ENCODE results near the gene RBM42. TPM values are rescaled to one million over a fixed set of nuclear protein-coding genes. Genes with fewer than 3 reads are reported as not detected.

The RBM42 gene
- total RNA-seq, result 59.5 and 62.7 TPM in 2 replicates

GRCh38 chr19:35628565-35629331 is at the start of gene RBM42:
RBM42 (plus strand) TSS chr19:35629036; CDS start chr19:35629154, 118 bp downstream.

DNA sequence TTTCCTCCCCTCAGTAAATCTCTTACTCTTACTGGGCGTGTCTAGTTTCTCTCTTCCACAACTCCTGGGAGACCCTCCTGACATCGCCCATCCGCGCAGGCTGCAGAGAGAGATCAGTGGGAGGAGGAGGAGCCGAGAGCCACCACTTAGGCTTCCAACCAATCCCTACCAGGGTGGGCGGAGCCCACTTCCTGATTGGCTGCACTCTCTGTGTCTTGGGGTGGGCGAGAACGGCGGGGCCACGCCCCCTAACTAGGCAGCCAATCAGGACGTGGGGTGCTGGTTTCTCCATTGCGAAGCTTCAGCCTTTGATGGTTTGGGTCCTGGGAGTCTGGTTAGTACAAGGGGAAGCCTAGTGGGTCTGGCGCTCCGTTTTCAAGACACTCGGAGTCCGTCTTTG is 43.0 kb upstream of the RBM42 start, which contains the start of gene PMIS2:
Gene PMIS2, plus strand, starts transcription at position 326 of the 400 bp plus-strand sequence. CDS start 87 bp downstream, outside the sequence.

DNA sequence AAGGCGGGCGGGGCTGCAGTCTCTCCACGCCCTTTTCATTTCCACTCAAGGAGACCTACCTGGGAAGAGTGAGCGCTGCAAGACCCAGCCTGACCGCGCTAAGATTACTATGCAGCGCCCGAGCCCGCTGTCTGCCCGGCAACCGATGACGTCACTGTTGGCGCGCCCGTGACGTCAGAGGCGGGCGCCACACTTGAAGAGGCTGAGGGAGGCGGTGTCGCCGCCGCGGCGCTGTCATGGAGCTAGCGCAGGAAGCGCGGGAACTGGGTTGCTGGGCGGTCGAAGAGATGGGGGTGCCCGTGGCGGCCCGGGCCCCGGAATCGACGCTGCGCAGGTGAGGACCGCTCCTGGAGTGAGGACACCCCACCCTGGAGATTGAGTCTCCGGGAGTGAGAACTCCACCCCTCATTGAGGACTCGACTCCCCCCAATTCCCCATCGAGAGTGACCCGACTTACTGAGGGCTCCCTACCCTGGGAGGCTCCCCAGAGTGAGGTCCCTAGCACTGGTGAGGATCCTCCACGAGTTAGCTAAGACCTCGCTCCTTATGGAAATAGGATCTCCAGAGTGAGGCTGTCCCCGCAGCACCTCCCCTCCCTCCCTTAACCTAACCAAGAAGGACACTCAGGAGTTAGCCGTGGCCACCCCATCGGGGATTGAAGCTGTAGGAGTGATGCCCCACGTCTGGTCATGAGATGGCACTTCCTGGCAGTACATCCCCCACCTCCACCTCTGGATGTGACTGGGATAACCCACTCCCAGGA is 16.1 kb upstream of the RBM42 start, which contains the start of gene HAUS5:
Gene HAUS5, plus strand, starts transcription at position 177 of the 763 bp plus-strand sequence. Its CDS starts 60 bp downstream, at position 237.

GRCh38 chr19:35641515-35642151 is 12.8 kb downstream of the RBM42 start, which contains the start of gene ETV2:
ETV2 (plus strand) TSS chr19:35641745; CDS start chr19:35642461, 716 bp downstream.

GRCh38 chr19:35648017-35648961 is 19.5 kb downstream of the RBM42 start, which contains the start of gene COX6B1:
COX6B1 (plus strand) TSS chr19:35648323; CDS start chr19:35651244, 2,921 bp downstream.

GRCh38 chr19:35666251-35666913 is 37.5 kb downstream of the RBM42 start, which contains the start of gene UPK1A:
UPK1A (plus strand) TSS chr19:35666517; CDS start chr19:35666813, 296 bp downstream.

Other genes with a start within 250 kb of the RBM42 start
- gene FFAR2, start 180.8 kb upstream of the RBM42 start, total RNA-seq, result not detected in 2 replicates
- not detected in 2 replicates for gene KRTDAP, start 138.6 kb upstream of the RBM42 start, total RNA-seq
- gene DMKN, start 115.4 kb upstream of the RBM42 start, total RNA-seq, result 9.1 and 10.6 TPM in 2 replicates
- 22.7 and 28.3 TPM in 2 replicates for gene SBSN, start 100.7 kb upstream of the RBM42 start, total RNA-seq
- not detected in 2 replicates for gene GAPDHS, start 95.6 kb upstream of the RBM42 start, total RNA-seq
- gene TMEM147, start 83.4 kb upstream of the RBM42 start, total RNA-seq, result 60.7 and 79.1 TPM in 2 replicates
- gene ATP4A, start 65.4 kb upstream of the RBM42 start, total RNA-seq, result not detected in 2 replicates
- not detected in 2 replicates for gene PMIS2, start 42.9 kb upstream of the RBM42 start, total RNA-seq
- 2.8 and 3.6 TPM in 2 replicates for gene HAUS5, start 16.3 kb upstream of the RBM42 start, total RNA-seq
- 0.88 and 1.2 TPM in 2 replicates for gene ETV2, start 12.7 kb downstream of the RBM42 start, total RNA-seq
- 457 and 613 TPM in 2 replicates for gene COX6B1, start 19.3 kb downstream of the RBM42 start, total RNA-seq
- 0.24 TPM in 1 of 2 replicates, not detected in the other for gene UPK1A, start 37.5 kb downstream of the RBM42 start, total RNA-seq
- gene ZBTB32, start 75.5 kb downstream of the RBM42 start, total RNA-seq, result not detected in 2 replicates
- gene KMT2B, start 89.0 kb downstream of the RBM42 start, total RNA-seq, result 12.6 and 13.1 TPM in 2 replicates
- gene IGFLR1, start 113.4 kb downstream of the RBM42 start, total RNA-seq, result 0.37 and 9.8 TPM in 2 replicates
- gene U2AF1L4, start 116.4 kb downstream of the RBM42 start, total RNA-seq, result 2.0 and 4.4 TPM in 2 replicates
- gene PSENEN, start 116.6 kb downstream of the RBM42 start, total RNA-seq, result 33.8 and 46.2 TPM in 2 replicates
- gene LIN37, start 119.5 kb downstream of the RBM42 start, total RNA-seq, result 8.1 and 9.4 TPM in 2 replicates
- gene HSPB6, start 128.0 kb downstream of the RBM42 start, total RNA-seq, result 140 and 169 TPM in 2 replicates
- gene PROSER3, start 129.1 kb downstream of the RBM42 start, total RNA-seq, result 6.1 and 6.7 TPM in 2 replicates
- 0.44 and 2.0 TPM in 2 replicates for gene ARHGAP33, start 146.5 kb downstream of the RBM42 start, total RNA-seq
- gene PRODH2, start 183.8 kb downstream of the RBM42 start, total RNA-seq, result not detected in 2 replicates
- not detected in 2 replicates for gene NPHS1, start 223.5 kb downstream of the RBM42 start, total RNA-seq
- 0.19 TPM in 1 of 2 replicates, not detected in the other for gene KIRREL2, start 227.9 kb downstream of the RBM42 start, total RNA-seq
- gene APLP1, start 239.5 kb downstream of the RBM42 start, total RNA-seq, result 4.4 and 5.5 TPM in 2 replicates